OCI-LY7 (cell line): Measurements from ENCODE around the gene SLC16A3. TPM values are rescaled to one million over a fixed set of nuclear protein-coding genes. Genes with fewer than 3 reads are reported as not detected.

Experiments used
- BruUV-seq: library from RNA; stranded (reverse); fragments of 400-500 nt; replicated peaks from 2 replicates; lab custom pipeline; 2021; lab: Mats Ljungman, UMichigan
- CTCF ChIA-PET: fragments of 300-600 bp; sonication (Branson Sonifier 250); formaldehyde crosslinking; loops from one replicate; lab custom pipeline; 2022; ENCODE audit warnings: antibody characterized with exemption; ENCODE audit not compliant: unreplicated experiment; lab: Charles Lee
- POLR2A ChIA-PET: fragments of 300-600 bp; sonication (Branson Sonifier 250); formaldehyde crosslinking; loops from one replicate; lab custom pipeline; 2022; ENCODE audit warnings: antibody characterized with exemption; lab: Charles Lee
- DNase-seq: peaks from one replicate; pipeline ENCODE4 v3.0.0-alpha.2; 2015; ENCODE audit warnings: low spot score
- H2AFZ ChIP-seq: fragments of 200-600 bp; sonication (generic), shearing (Covaris generic); 2 replicates; pipeline ENCODE4 v1.6.1; 2014; ENCODE audit warnings: mild to moderate bottlenecking, antibody characterized with exemption, low read length, moderate library complexity
- H3K27ac ChIP-seq: fragments of 200-600 bp; sonication (generic); 2 replicates; pipeline ENCODE4 v1.5.1; 2014; ENCODE audit warnings: mixed run types, low read depth, mild to moderate bottlenecking, moderate library complexity, low read length, inconsistent platforms; ENCODE audit not compliant: poor library complexity, severe bottlenecking
- H3K36me3 ChIP-seq: fragments of 200-600 bp; sonication (generic); 2 replicates; pipeline ENCODE4 v1.6.1; 2014; ENCODE audit warnings: mild to moderate bottlenecking, antibody characterized with exemption, low read length, moderate library complexity, mixed read lengths; ENCODE audit not compliant: insufficient read depth
- H3K4me1 ChIP-seq: fragments of 200-600 bp; sonication (generic); 2 replicates; pipeline ENCODE4 v1.5.1; 2014; ENCODE audit warnings: mild to moderate bottlenecking, low read length; ENCODE audit not compliant: insufficient read depth, poor library complexity, severe bottlenecking
- H3K4me2 ChIP-seq: fragments of 200-600 bp; sonication (generic); 2 replicates; pipeline ENCODE4 v1.6.1; 2014; ENCODE audit warnings: mild to moderate bottlenecking, low read length
- H3K4me3 ChIP-seq: fragments of 200-600 bp; sonication (generic); 2 replicates; pipeline ENCODE4 v1.5.1; 2014; ENCODE audit warnings: mild to moderate bottlenecking, low read depth, low read length; ENCODE audit not compliant: poor library complexity, severe bottlenecking
- H3K79me2 ChIP-seq: fragments of 200-600 bp; sonication (generic); 2 replicates; pipeline ENCODE4 v1.6.1; 2016; ENCODE audit warnings: low read depth, mild to moderate bottlenecking, low read length, moderate library complexity, mixed read lengths; ENCODE audit not compliant: insufficient read depth
- H3K9me2 ChIP-seq: fragments of 200-600 bp; sonication (generic); 2 replicates; pipeline ENCODE4 v1.6.1; 2016; ENCODE audit warnings: mild to moderate bottlenecking, low read length, mixed read lengths; ENCODE audit not compliant: insufficient read depth
- H3K9me3 ChIP-seq: fragments of 200-600 bp; sonication (generic); 2 replicates; pipeline ENCODE4 v1.6.1; 2014; ENCODE audit warnings: mild to moderate bottlenecking, mixed run types, low read length, mixed read lengths
- H4K20me1 ChIP-seq: fragments of 200-600 bp; sonication (generic); 2 replicates; pipeline ENCODE4 v1.6.1; 2014; ENCODE audit warnings: mild to moderate bottlenecking, antibody characterized with exemption, low read length, moderate library complexity, mixed read lengths; ENCODE audit not compliant: insufficient read depth
- CTCF ChIP-seq: fragments of 200-600 bp; sonication (generic); conservative IDR thresholded peaks from 2 replicates; pipeline ENCODE4 v1.5.1; 2014; ENCODE audit warnings: mild to moderate bottlenecking, antibody characterized with exemption, low read length, moderate library complexity, mixed read lengths
- EZH2phosphoT487 ChIP-seq: fragments of 200-600 bp; sonication (generic); IDR thresholded peaks from 2 replicates; pipeline ENCODE4 v1.6.1; 2018; ENCODE audit warnings: low read depth, borderline replicate concordance, mild to moderate bottlenecking, mixed run types, antibody characterized with exemption, low read length, moderate library complexity, mixed read lengths
- intact Hi-C: fragments of 100-400 bp; cut with micrococcal nuclease; formaldehyde crosslinking; loops from one replicate; pipeline ENCODE4 v1.10.0; 2022; ENCODE audit not compliant: unreplicated experiment
- total RNA-seq, 2 experiments: library from RNA; depleted of rRNA in 1 of 2; stranded (reverse); fragments of >200 nt in 1 of 2; shearing (Covaris generic) in 1 of 2; gene quantifications; 2 replicates each; pipeline ENCODE4 v1.2.3, GENCODE V29; 2014 to 2022

The SLC16A3 gene
- total RNA-seq, 2 experiments from 2014 or later: 21.6 to 55.0 TPM

GRCh38 chr17:82247856-82248671 is 19.2 kb downstream of the SLC16A3 start:
- no peak overlapping the region for H2AFZ ChIP-seq
- H3K36me3 ChIP-seq: peaks cover 100% of the 10 kb centered on the region
- H3K9me3 ChIP-seq: no peaks in the 10 kb centered on the region
- no peak overlapping the region for H3K4me3 ChIP-seq
- ChIA-PET CTCF (no interaction called here), POLR2A (no interaction called here)
- no peaks in the 10 kb centered on the region for H4K20me1 ChIP-seq
- H3K4me1 ChIP-seq: no peaks in the 10 kb centered on the region
- no peaks in the 10 kb centered on the region for H3K9me2 ChIP-seq
- H3K4me2 ChIP-seq: no peak overlapping the region
- TF ChIP-seq EZH2phosphoT487: no peak
- no peak overlapping the region for H3K27ac ChIP-seq
- intact Hi-C loops: no loop called here
- DNase-seq: no peak
- BruUV-seq: no TSS peak
- H3K79me2 ChIP-seq: no peaks in the 10 kb centered on the region

- Histone ChIP-seq H3K36me3 (peaks cover 97% of the 10 kb centered on the region), H4K20me1 (no peaks in the 10 kb centered on the region), H3K9me2 (no peaks in the 10 kb centered on the region), H3K79me2 (no peaks in the 10 kb centered on the region), H3K27ac (no peak overlapping the region), H3K4me1 (no peaks in the 10 kb centered on the region), H3K4me2 (no peak overlapping the region), H3K4me3 (no peak overlapping the region), H3K9me3 (no peaks in the 10 kb centered on the region), H2AFZ (no peak overlapping the region)
- no TSS peak for BruUV-seq
- CTCF ChIA-PET: no interaction called here
- no peak for TF ChIP-seq EZH2phosphoT487
- TF ChIP-seq CTCF: no peak
- intact Hi-C loops: no loop called here
- no peak for DNase-seq
- POLR2A ChIA-PET: no interaction called here
These were observed 20.2 kb downstream of the SLC16A3 start for GRCh38 chr17:82248815-82249674.

DNA sequence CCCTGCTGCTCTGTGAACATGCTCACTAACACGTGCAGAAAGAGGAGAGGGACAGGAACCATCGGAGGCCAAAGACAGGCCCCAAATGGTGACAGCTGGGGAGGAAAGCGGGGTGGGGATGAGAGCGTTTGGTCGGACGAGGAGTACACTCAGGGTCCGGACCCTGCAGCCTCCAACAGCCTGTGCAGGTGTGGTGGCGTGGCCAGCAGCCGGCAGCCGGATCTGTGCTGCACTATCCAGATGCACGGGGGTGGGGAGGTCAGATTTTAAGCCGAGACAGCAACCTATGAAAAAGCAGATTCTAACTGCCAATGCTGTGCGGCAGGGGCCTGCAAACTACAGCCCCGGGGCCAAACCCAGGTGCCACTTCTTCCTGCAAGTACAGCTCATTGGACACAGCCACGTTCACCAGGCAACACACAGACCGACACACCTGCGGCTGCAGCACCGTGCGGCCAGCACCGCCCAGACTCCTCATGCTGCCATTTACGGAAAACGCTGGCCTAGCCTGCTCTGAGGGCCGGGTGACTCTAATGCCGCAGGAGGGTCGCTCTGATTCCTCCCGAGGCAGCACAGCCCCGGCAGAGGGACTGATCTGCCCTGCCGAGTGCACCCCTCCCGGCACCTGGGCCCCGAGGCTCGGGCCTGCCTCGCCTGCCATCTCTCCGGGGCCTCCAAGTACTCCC is 21.2 kb downstream of the SLC16A3 start:
- DNase-seq: no peak
- no peaks in the 10 kb centered on the region for H3K9me2 ChIP-seq
- H3K4me2 ChIP-seq: no peak overlapping the region
- BruUV-seq: no TSS peak
- H3K4me1 ChIP-seq: no peaks in the 10 kb centered on the region
- no peaks in the 10 kb centered on the region for H3K79me2 ChIP-seq
- intact Hi-C loops: no loop called here
- no peak overlapping the region for H2AFZ ChIP-seq
- TF ChIP-seq CTCF: no peak
- no peak for TF ChIP-seq EZH2phosphoT487
- CTCF ChIA-PET: no interaction called here
- POLR2A ChIA-PET: no interaction called here
- H4K20me1 ChIP-seq: no peaks in the 10 kb centered on the region
- no peak overlapping the region for H3K4me3 ChIP-seq
- H3K27ac ChIP-seq: no peak overlapping the region
- H3K36me3 ChIP-seq: peaks cover 92% of the 10 kb centered on the region
- H3K9me3 ChIP-seq: no peaks in the 10 kb centered on the region
